Subcutaneous preadipocyte (primary cell): Measurements from ENCODE around the gene SNX17. TPM values are rescaled to one million over a fixed set of nuclear protein-coding genes. Genes with fewer than 3 reads are reported as not detected.

Source experiments
- total RNA-seq: library from RNA; depleted of rRNA; stranded (reverse); fragments of >200 nt; gene quantifications from 2 replicates; pipeline ENCODE4 v1.2.3, GENCODE V29; 2012

SNX17 gene
- 134 and 139 TPM in 2 replicates for total RNA-seq

GRCh38 chr2:27370026-27370815 lies at the start of gene SNX17, which contains the start of gene EIF2B4:
TSS of gene SNX17 (plus strand) at chr2:27370616. CDS start at chr2:27370744, 128 bp downstream.
TSS of gene EIF2B4 (minus strand) at chr2:27370338. CDS start at chr2:27370314, 24 bp downstream.

GRCh38 chr2:27322766-27323595 lies 47.4 kb upstream of the SNX17 start, which contains the start of gene MPV17:
TSS of gene MPV17 (minus strand) at chr2:27323097. CDS start at chr2:27322517, 580 bp downstream.

GRCh38 chr2:27356382-27357181 lies 13.8 kb upstream of the SNX17 start, which contains the start of gene GTF3C2:
TSS of gene GTF3C2 (minus strand) at chr2:27356764. CDS start at chr2:27343554, 13,210 bp downstream.

GRCh38 chr2:27380626-27381545 lies 10.5 kb downstream of the SNX17 start, which contains the start of gene ZNF513:
TSS of gene ZNF513 (minus strand) at chr2:27380734. CDS start at chr2:27380526, 208 bp downstream.

GRCh38 chr2:27409321-27410073 lies 39.1 kb downstream of the SNX17 start, which contains the start of gene PPM1G:
TSS of gene PPM1G (minus strand) at chr2:27409591. CDS start at chr2:27409422, 169 bp downstream.

Other genes with a start within 250 kb of the SNX17 start
- gene ABHD1, start 246.8 kb upstream of the SNX17 start, total RNA-seq, result under 0.01 TPM in 1 of 2 replicates, not detected in the other
- gene PREB, start 236.0 kb upstream of the SNX17 start, total RNA-seq, result 37.8 and 48.1 TPM in 2 replicates
- not detected in 2 replicates for gene PRR30, start 231.2 kb upstream of the SNX17 start, total RNA-seq
- not detected in 2 replicates for gene TCF23, start 221.6 kb upstream of the SNX17 start, total RNA-seq
- gene ATRAID, start 158.6 kb upstream of the SNX17 start, total RNA-seq, result 113 and 144 TPM in 2 replicates
- gene SLC5A6, start 158.3 kb upstream of the SNX17 start, total RNA-seq, result 43.6 and 48.1 TPM in 2 replicates
- 40.1 and 62.4 TPM in 2 replicates for gene CAD, start 153.2 kb upstream of the SNX17 start, total RNA-seq
- not detected in 2 replicates for gene SLC30A3, start 107.6 kb upstream of the SNX17 start, total RNA-seq
- not detected in 2 replicates for gene DNAJC5G, start 95.2 kb upstream of the SNX17 start, total RNA-seq
- gene TRIM54, start 88.2 kb upstream of the SNX17 start, total RNA-seq, result not detected in 2 replicates
- gene UCN, start 62.2 kb upstream of the SNX17 start, total RNA-seq, result 0.59 and 0.73 TPM in 2 replicates
- gene MPV17, start 47.5 kb upstream of the SNX17 start, total RNA-seq, result 88.8 and 100 TPM in 2 replicates
- gene GTF3C2, start 13.9 kb upstream of the SNX17 start, total RNA-seq, result 40.4 and 54.9 TPM in 2 replicates
- 26.2 and 28.3 TPM in 2 replicates for gene EIF2B4, start 278 bp upstream of the SNX17 start, total RNA-seq
- gene ZNF513, start 10.1 kb downstream of the SNX17 start, total RNA-seq, result 5.7 and 6.6 TPM in 2 replicates
- gene PPM1G, start 39.0 kb downstream of the SNX17 start, total RNA-seq, result 73.5 and 102 TPM in 2 replicates
- gene NRBP1, start 58.0 kb downstream of the SNX17 start, total RNA-seq, result 89.7 and 101 TPM in 2 replicates
- 0.39 TPM in 1 of 2 replicates, not detected in the other for gene KRTCAP3, start 71.8 kb downstream of the SNX17 start, total RNA-seq
- gene IFT172, start 119.1 kb downstream of the SNX17 start, total RNA-seq, result 26.6 and 27.6 TPM in 2 replicates
- 8.4 and 11.0 TPM in 2 replicates for gene FNDC4, start 124.6 kb downstream of the SNX17 start, total RNA-seq
- 0.73 TPM in 1 of 2 replicates, not detected in the other for gene GCKR, start 126.2 kb downstream of the SNX17 start, total RNA-seq
- gene ZNF512, start 212.4 kb downstream of the SNX17 start, total RNA-seq, result 16.5 and 22.7 TPM in 2 replicates